GM11168 (cell line): Measurements from ENCODE around the gene PRSS2.
"Not testable (repeated sequence)": the region's sequence is repeated elsewhere in the genome, so short reads cannot be mapped to it uniquely, and the experiment has no call there.

Experiments used
- in situ Hi-C: fragments of 300-500 bp; cut with MboI; formaldehyde crosslinking; loops from one replicate; pipeline ENCODE4 v1.12.0; 2022; ENCODE audit warnings: low sequenced_read_pairs; ENCODE audit not compliant: unreplicated experiment

Gene PRSS2

DNA sequence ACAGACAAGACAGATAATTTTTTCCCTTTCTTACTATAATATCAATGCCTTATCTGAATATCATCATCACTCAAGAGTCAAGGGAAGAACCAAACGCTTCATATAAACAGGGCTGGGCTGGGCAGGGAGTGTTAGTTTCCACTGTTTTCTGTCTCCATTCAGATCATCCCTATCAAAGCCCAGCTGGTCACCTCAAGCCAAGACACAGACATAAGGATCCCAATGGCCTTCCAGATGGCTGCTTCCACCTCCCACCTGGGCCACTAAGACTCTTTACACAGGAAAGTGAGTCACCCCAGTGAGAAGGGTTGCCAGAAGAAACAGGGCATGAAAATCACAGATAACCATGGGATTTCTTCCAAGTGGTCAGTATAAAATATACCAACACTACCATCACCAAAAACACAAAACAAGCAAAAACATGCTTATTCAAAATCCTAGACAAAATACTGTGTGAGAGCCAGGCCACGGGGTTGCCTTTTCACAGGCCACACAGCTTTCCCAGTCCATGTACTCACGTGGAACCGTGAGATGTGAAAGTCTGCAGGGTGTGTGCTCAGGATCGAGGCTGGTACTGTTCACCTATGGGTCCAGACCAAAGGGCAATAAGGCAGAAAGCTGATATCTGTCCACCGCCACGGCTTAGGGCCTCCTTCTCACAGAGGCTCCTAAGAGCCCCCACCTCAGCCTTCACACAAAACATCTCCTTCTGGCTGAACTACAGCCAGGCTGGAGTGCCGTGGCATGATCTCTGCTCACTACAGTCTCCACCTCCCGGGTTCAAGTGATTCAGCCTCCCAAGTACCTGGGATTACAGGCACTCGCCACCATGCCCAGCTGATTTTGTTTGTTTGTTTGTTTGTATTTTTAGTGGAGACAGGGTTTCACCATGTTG, 15.8 kb upstream of the PRSS2 start:
- in situ Hi-C loops, result no loop called here

- in situ Hi-C loops, result not testable (repeated sequence)
Measured at GRCh38 chr7:142758312-142758711, 12.5 kb upstream of the PRSS2 start.

GRCh38 chr7:142759433-142759832, 11.3 kb upstream of the PRSS2 start:
- in situ Hi-C loops, result no loop called here

DNA sequence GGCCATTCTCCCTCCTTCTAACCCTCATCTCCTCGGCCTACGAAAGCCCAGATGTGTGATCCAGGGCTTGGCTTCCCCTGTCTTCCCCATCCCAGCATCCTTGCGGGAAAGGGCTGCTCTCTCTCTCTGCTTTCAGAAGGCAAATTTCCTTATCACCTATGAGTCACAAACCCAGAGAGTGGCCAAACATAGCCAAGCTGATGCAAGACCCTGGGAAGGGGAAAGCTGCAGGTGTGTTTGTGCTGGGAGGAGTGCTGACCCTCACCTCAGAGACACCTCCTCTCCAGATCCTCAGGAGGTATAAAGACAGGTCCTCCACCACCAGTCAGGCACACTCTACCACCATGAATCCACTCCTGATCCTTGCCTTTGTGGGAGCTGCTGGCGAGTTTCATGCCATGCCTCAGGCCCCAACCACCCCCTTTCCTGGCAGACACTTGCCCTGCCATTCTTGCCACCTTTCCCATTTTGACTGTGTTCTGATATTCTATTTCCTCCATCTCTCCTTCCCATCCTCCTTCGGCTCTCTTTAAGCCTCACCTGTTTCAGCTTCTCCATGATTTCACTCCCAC, 10.6 kb upstream of the PRSS2 start:
- in situ Hi-C loops, result no loop called here

DNA sequence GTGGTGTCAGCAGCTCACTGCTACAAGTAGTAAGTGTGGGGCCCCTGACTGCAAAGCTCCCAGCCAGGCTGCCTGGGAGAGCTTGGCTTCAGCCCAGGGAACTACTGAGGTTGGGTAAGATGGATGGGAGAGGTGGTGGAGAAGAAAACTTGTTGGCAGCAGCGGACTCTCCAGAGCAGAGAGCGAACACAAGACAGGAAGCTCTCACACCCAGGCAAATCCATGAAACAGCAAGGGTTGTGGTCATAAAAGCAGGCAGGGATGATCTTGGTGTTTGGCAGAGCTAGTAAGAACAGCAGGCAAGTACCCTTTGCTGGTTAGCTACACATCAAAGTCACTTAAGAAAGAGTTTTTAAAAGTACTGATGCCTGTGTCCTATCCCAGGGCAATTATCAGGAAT, 9.2 kb upstream of the PRSS2 start:
- in situ Hi-C loops, result not testable (repeated sequence)

DNA sequence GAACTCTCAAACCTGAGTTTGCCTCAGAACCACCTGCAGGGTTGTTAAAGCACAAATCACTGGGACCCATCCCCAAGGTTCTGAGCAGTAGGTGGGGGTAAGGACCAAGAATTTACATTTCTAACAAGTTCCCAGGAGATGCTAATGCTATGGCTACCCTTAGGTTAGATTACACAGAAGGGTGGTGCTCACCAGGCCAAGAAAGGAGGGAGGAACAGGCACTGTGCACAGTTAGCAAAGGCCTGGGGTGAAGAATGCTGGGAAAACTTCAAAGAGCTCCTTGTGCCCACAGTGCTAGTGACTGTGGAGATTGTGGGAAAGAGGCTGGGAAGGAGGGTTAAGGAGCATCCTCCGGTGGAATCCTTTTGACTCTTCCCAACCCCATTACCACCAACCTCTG, 8.7 kb upstream of the PRSS2 start:
- in situ Hi-C loops, result no loop called here

DNA sequence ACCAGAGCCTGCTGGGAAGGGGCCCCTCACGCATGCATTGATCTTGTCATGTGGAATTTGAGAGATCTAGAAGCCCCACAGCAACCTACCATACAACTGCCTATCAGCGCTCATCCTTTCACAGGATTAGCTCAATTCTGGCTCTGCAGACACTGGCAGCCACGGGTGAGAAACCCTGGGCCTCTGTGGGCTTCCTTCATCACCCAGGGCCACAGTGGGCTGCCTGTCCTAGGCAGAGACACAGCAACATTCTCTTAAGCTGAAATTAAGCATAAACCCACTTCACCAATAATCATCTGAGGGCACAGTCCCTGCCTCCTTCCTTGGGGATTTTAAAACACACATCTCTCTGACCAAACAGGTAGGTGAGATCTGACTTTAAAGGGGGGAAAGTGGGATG, 3.3 kb upstream of the PRSS2 start:
- in situ Hi-C loops, result no loop called here

GRCh38 chr7:142767861-142768260, 2.9 kb upstream of the PRSS2 start:
- in situ Hi-C loops, result no loop called here

DNA sequence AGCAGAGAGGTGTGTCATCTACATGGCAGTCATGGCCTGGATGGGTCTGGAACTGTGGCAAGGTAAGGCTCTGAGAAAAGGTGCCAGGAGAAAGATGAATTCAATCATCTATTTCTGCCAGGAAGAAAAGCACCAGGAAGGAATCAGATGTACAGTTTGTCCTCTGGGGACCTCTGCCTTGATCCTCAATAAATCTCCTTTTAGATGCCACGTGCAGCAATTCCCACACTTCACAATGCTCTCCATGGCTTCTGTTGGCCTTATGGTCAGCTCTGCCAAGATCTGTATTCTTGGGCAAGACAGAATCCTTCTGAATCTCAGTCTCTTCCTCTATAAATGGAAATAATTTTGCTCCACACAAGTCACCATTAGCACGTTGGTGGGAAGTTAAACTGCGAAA, 1.9 kb upstream of the PRSS2 start:
- in situ Hi-C loops, result not testable (repeated sequence)

DNA sequence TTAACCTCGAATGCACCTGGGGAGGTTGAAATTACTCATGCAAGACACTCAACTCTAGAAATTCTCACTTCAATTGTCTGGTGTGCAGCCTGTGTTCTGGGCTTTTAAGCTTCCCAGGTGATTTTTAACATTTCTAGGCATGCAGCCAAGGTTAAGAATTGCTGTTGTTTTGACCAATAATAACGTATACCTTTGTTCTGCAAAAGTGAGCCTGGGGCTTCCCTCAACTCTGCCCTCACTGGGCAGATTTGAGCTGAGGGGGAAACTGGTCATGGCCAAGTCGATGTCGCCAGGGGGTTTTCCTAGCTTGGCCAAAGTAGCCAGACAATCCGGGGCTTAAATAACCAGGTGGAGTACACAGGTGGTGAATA, 568 bp downstream of the PRSS2 start:
- in situ Hi-C loops, result no loop called here

DNA sequence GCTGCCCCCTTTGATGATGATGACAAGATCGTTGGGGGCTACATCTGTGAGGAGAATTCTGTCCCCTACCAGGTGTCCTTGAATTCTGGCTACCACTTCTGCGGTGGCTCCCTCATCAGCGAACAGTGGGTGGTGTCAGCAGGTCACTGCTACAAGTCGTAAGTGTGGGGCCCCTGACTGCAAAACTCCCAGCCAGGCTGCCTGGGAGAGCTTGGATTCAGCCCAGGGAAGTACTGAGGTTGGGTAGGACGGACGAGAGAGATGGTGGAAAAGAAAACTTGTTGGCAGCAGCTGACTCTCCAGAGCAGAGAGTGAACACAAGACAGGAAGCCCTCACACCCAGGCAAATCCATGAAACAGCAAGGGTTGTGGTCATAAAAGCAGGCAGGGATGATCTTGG, 1.3 kb downstream of the PRSS2 start:
- in situ Hi-C loops, result no loop called here

- in situ Hi-C loops, result no loop called here
Measured at GRCh38 chr7:142772673-142773072, 1.9 kb downstream of the PRSS2 start.

- in situ Hi-C loops, result no loop called here
Measured at GRCh38 chr7:142773230-142773629, 2.5 kb downstream of the PRSS2 start.

DNA sequence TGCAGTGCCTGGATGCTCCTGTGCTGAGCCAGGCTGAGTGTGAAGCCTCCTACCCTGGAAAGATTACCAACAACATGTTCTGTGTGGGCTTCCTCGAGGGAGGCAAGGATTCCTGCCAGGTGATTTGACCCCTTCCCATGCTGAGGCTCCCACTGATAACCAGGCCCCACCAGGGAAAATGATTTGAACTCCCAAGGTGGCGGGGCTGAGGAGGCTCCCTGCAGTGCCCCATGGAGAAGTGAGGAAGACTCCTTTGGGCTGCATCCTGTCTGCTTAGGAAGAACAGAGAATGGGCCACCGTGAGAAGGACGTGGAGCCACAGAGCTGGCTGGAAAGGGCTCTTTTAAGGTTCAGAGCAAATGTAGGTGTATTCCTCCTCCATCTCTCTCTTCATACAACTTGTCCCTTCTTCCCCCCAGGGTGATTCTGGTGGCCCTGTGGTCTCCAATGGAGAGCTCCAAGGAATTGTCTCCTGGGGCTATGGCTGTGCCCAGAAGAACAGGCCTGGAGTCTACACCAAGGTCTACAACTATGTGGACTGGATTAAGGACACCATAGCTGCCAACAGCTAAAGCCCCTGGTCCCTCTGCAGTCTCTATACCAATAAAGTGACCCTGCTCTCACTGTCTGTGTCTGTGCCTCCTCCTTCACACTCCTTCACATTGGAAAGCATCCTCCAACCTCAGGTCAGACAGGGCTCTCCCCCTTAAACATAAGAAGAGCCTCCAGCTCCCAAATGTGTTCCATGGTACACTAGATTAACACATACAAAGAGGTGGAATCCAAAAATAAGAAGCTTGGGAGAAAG, 3.4 kb downstream of the PRSS2 start:
- in situ Hi-C loops, result no loop called here

GRCh38 chr7:142774826-142775225, 4.1 kb downstream of the PRSS2 start:
- in situ Hi-C loops, result no loop called here

DNA sequence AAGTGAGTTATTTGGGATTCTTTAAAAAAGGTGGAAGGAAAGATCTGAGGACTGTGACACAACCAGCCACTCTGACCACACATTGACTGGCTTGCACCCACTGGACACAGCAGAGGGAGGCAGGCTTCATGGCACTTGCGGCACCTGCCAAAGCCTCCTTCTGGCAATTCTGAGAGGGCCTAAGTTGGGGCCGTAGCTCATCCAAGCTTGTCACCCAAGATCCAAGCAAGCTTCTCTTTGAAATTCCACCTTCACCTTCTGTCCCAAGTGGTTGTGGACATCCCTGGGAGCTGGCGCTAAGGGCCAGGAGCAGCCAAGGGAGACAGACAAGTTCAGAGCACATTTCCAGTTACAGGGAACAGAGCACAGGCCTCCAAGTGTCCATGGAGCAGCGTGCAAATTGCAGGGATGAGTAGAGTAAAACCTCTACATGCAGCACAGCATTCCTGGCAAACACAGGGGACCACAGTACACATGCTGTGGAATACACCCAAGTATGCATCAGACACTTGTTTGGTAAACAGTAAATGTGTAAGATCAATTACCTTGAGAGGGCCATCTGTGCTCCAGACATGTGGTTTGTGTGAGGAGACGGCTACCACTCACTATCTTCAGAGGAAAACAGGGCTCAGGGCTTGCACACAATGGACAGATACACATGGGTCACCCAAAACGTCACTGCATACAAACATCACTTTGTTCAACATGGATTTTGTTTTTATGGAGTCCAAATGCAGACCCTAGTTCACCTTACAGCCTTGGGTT, 4.8 kb downstream of the PRSS2 start:
- in situ Hi-C loops, result not testable (repeated sequence)

DNA sequence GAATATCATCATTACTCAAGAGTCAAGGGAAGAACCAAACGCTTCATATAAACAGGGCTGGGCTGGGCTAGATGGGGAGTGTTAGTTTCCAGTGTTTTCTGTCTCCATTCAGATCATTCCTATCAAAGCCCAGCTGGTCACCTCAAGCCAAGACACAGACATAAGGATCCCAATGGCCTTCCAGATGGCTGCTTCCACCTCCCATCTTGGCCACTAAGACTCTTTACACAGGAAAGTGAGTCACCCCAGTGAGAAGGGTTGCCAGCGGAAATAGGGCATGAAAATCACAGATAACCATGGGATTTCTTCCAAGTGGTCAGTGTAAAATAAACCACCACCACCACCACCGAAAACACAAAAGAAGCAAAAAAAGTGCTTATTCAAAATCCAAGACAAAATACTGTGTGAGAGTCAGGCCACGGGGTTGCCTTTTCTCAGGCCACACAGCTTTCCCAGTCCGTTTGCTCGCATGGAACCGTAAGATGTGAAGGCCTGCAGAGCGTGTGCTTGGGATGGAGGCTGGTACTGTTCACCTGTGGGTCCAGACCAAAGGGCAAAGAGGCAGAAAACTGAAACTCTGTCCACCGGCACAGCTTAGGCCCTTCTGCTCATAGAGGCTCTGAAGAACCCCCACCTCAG, 5.6 kb downstream of the PRSS2 start:
- in situ Hi-C loops, result no loop called here

- in situ Hi-C loops, result not testable (repeated sequence)
Measured at GRCh38 chr7:142776845-142777225, 6.1 kb downstream of the PRSS2 start.

- in situ Hi-C loops, result no loop called here
Measured at GRCh38 chr7:142777318-142777717, 6.5 kb downstream of the PRSS2 start.
